MCF 10A (cell line): ENCODE results near the gene PPP2R1A. TPM values are rescaled to one million over a fixed set of nuclear protein-coding genes. Genes with fewer than 3 reads are reported as not detected.

Experiments
- BruUV-seq: library from RNA; stranded (reverse); fragments of 400-500 nt; replicated peaks from 2 replicates; lab custom pipeline; 2021; lab: Mats Ljungman, UMichigan
- CTCF ChIA-PET: fragments of 300-600 bp; sonication (Branson Sonifier 250); formaldehyde crosslinking; extraction: SDS; loops from one replicate; lab custom pipeline; 2021; ENCODE audit warnings: antibody characterized with exemption, inconsistent platforms; lab: Yijun Ruan, JAX
- POLR2A ChIA-PET: fragments of 300-600, 350-650 bp; sonication (Branson Sonifier 250); formaldehyde crosslinking; extraction: SDS; loops from one replicate; lab custom pipeline; 2020; ENCODE audit warnings: antibody characterized with exemption, inconsistent platforms; lab: Yijun Ruan, JAX
- DNase-seq: peaks from one replicate; pipeline ENCODE4 v3.0.0-alpha.2; 2018; ENCODE audit not compliant: unreplicated experiment
- H3K27ac Mint-ChIP-seq: one replicate; pipeline ENCODE4 v1.8.0; 2022; ENCODE audit warnings: mild to moderate bottlenecking, low read depth, mixed read lengths; ENCODE audit not compliant: unreplicated experiment
- H3K27me3 Mint-ChIP-seq: one replicate; pipeline ENCODE4 v1.8.0; 2022; ENCODE audit warnings: mixed read lengths; ENCODE audit not compliant: insufficient read depth, unreplicated experiment
- H3K36me3 Mint-ChIP-seq: one replicate; pipeline ENCODE4 v1.8.0; 2022; ENCODE audit warnings: mild to moderate bottlenecking, moderate library complexity, mixed read lengths; ENCODE audit not compliant: insufficient read depth, unreplicated experiment
- H3K4me1 Mint-ChIP-seq: one replicate; pipeline ENCODE4 v1.8.0; 2022; ENCODE audit warnings: mixed read lengths; ENCODE audit not compliant: insufficient read depth, unreplicated experiment
- H3K4me3 Mint-ChIP-seq: one replicate; pipeline ENCODE4 v1.8.0; 2022; ENCODE audit warnings: mild to moderate bottlenecking, moderate library complexity, mixed read lengths; ENCODE audit not compliant: unreplicated experiment
- H3K9me3 Mint-ChIP-seq: one replicate; pipeline ENCODE4 v1.8.0; 2022; ENCODE audit warnings: mixed read lengths; ENCODE audit not compliant: unreplicated experiment
- CTCF ChIP-seq: fragments of 200-600 bp; IDR thresholded peaks from one replicate; pipeline ENCODE4 v1.8.0; 2022; ENCODE audit warnings: antibody characterized with exemption, mild to moderate bottlenecking; ENCODE audit not compliant: unreplicated experiment
- intact Hi-C: fragments of 100-400 bp; cut with micrococcal nuclease; formaldehyde crosslinking; loops from 2 replicates; pipeline ENCODE4 v1.14.1; 2022
- total RNA-seq: library from RNA; stranded (reverse); gene quantifications from 2 replicates; pipeline ENCODE4 v1.2.3, GENCODE V29; 2022

The PPP2R1A gene
- total RNA-seq, 1 experiment from 2014 or later: 194 TPM

DNA sequence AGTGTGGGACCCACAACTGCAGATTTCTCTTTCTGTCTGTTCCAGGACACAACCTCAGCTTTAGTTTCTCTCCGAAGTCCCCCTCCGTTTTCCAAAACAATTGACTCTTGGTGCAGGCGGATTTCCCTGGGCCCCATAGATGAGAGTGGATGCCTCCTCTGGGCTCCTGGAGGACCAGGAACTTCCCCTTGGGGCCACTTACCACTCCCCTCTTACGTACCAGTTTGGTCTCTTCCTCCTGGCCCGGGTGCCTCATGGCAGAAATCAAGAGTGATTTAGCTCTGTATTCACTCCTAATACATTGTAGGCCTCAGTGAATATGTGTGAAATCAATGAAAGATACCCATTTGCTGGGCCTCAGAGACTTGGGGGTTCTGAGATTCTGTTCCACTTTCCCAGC is 34.4 kb downstream of the PPP2R1A start:
- H3K9me3 Mint-ChIP-seq: no peaks in the 10 kb centered on the region
- H3K27me3 Mint-ChIP-seq: no peaks in the 10 kb centered on the region
- no peak for DNase-seq
- intact Hi-C loops: no loop called here
- no peak overlapping the region for H3K4me3 Mint-ChIP-seq
- no peak for TF ChIP-seq CTCF
- no TSS peak for BruUV-seq
- peaks cover 98% of the 10 kb centered on the region for H3K36me3 Mint-ChIP-seq
- CTCF ChIA-PET: interaction anchor here (0.6 to 1.1 kb wide), 2 partner anchors 9 to 529 kb away, joined by 3 to 5 read pairs; no protein-coding TSS in a partner anchor
- POLR2A ChIA-PET: interaction anchor here (0.7 kb wide), 1 partner anchor 10 kb away, joined by 3 read pairs; no protein-coding TSS in a partner anchor
- H3K4me1 Mint-ChIP-seq: no peaks in the 10 kb centered on the region
- no peak overlapping the region for H3K27ac Mint-ChIP-seq

- POLR2A ChIA-PET: interaction anchor here (1.2 to 1.3 kb wide), 2 partner anchors 29 to 37 kb away, joined by 3 to 4 read pairs; no protein-coding TSS in a partner anchor
- Mint-ChIP-seq H3K27me3 (no peaks in the 10 kb centered on the region), H3K36me3 (peaks cover 80% of the 10 kb centered on the region), H3K4me1 (no peaks in the 10 kb centered on the region), H3K4me3 (no peak overlapping the region), H3K9me3 (no peaks in the 10 kb centered on the region), H3K27ac (no peak overlapping the region)
- no peak for DNase-seq
- CTCF ChIA-PET: interaction anchor here (0.8 to 1.0 kb wide), 2 partner anchors 87 to 255 kb away, joined by 3 to 4 read pairs; partner anchors contain the start of gene ZNF616
- intact Hi-C loops: no loop called here
- no peak for TF ChIP-seq CTCF
- no TSS peak for BruUV-seq
Observed at GRCh38 chr19:52226652-52227051, 36.8 kb downstream of the PPP2R1A start.

DNA sequence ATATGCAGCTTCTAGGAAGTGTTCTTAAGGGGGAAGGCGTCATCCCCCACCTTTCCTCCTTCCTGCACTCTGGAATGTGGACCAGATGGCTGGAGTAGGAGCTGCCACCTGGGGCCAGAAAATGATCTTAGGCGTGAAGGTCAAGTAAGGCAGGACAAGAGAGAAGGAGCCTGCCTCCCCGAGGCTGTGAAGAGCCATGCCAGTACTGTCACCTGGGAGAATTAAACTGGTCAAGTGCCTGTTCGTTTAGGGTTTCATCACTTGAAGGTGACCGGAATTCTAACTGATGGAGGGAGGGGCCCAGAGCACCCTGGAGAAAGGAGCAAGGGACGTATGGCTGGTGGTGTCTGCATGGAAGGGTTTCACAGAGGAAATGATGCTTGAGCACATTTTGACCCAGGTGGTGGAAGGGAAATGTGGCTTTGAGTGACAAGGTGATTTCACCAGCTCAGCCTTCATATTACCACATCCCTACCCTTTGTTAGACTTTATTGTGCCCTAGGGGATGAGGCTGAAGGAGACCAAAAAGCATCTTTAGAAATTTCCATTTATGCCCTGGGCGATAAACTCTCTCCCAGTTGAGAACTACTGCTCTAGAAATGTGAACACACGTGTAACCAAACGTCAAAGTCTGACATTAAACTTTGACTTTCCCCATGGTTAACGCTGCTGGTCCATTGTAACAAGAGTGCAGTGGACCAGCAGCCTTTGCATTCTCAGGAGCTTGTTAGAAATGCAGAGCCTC is 37.5 kb downstream of the PPP2R1A start:
- Mint-ChIP-seq H3K4me3 (no peak overlapping the region), H3K27me3 (no peaks in the 10 kb centered on the region), H3K4me1 (no peaks in the 10 kb centered on the region), H3K9me3 (no peaks in the 10 kb centered on the region), H3K27ac (no peak overlapping the region), H3K36me3 (peaks cover 73% of the 10 kb centered on the region)
- no TSS peak for BruUV-seq
- CTCF ChIA-PET: interaction anchor here (0.8 to 1.0 kb wide), 2 partner anchors 88 to 255 kb away, joined by 3 to 4 read pairs; partner anchors contain the start of gene ZNF616
- POLR2A ChIA-PET: interaction anchor here (1.2 to 1.3 kb wide), 3 partner anchors 23 to 38 kb away, joined by 3 to 4 read pairs (median 4); no protein-coding TSS in a partner anchor
- intact Hi-C loops: no loop called here
- TF ChIP-seq CTCF: no peak
- DNase-seq: no peak

DNA sequence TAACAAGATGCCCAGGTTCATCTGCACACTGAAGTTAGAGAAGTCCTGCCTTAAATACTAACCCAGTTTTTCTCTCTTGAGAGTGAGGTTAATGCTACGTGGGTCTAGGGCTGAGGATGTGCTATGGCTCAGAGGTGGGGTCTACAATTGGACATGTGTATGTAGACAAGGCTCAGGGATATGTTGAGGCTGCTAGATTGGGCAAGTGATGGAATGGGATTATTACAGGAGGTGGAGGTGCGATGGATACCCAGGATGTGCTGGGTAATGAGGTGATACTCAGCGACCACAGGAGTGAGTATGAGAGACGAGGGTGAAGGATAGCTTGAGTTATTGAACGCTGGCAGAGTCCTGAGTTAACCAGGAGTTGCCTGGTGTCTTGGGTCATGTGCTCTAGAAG is 38.1 kb downstream of the PPP2R1A start:
- Mint-ChIP-seq H3K27ac (no peak overlapping the region), H3K9me3 (no peaks in the 10 kb centered on the region), H3K4me1 (no peaks in the 10 kb centered on the region), H3K4me3 (no peak overlapping the region), H3K36me3 (peaks cover 67% of the 10 kb centered on the region), H3K27me3 (no peaks in the 10 kb centered on the region)
- no peak for DNase-seq
- no peak for TF ChIP-seq CTCF
- CTCF ChIA-PET: interaction anchor here (0.7 kb wide), 1 partner anchor 85 kb away, joined by 3 read pairs; no protein-coding TSS in a partner anchor
- POLR2A ChIA-PET: interaction anchor here (1.2 kb wide), 1 partner anchor 24 kb away, joined by 4 read pairs; no protein-coding TSS in a partner anchor
- BruUV-seq: no TSS peak
- intact Hi-C loops: no loop called here
